Coronary artery (tissue), 2 donors: ENCODE results near the gene GRID1.

Source experiments
- DNase-seq: peaks from one replicate; pipeline ENCODE4 v3.0.0-alpha.2; 2017; ENCODE audit warnings: low spot score
- H3K27ac ChIP-seq, 2 donors: fragments of 200-600 bp; sonication (generic); one replicate each; pipeline ENCODE4 v1.5.1; 2016 to 2019
- H3K4me3 ChIP-seq: fragments of 200-600 bp; sonication (generic); 2 replicates; pipeline ENCODE4 v1.5.1; 2016; ENCODE audit warnings: mild to moderate bottlenecking, moderate library complexity
- TF ChIP-seq, protein P1 (sequence below): fragments of 200-600 bp; sonication (generic); IDR thresholded peaks from one replicate; pipeline ENCODE4 v1.5.1; 2019; ENCODE audit warnings: antibody characterized with exemption

The GRID1 gene

DNA sequence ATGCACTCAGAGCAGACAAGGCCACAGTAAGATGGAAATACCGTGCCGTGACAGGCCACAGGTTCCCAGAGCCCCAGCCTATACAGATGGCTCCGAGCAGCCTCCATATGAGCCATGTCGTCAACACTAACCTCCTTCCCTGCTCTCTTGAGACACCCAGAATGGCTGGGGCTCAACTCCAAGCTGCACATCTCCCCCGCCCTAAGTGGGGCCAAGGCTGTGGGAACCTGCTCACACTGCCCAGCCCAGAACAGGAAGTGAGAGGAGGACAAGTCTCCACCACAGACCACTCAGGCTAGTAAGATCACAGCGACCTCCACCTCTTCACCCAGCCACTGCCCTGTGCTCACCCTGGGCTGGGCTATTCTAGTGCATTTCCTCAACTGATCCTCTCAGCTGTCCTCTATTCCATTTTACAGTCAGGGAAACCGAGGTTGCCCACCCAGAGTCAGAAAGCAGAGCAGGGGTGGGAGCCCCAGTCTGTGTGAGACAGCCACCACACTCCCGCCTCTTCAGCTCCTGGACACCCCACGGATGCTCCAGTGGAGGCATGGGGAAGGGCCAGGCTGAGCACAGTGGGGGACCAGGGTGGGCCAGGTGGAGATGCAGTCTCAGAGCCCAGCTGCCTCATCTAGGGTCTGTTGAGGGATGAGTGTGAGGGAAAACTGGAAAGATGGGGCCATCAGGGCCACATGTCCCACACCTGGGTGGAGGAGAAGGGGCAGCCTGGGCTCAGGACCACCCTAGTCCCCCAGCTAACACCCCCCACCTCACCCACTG lies 11.6 kb downstream of the GRID1 start:
- H3K4me3 ChIP-seq = no peak overlapping the region
- TF ChIP-seq, protein P1, sequence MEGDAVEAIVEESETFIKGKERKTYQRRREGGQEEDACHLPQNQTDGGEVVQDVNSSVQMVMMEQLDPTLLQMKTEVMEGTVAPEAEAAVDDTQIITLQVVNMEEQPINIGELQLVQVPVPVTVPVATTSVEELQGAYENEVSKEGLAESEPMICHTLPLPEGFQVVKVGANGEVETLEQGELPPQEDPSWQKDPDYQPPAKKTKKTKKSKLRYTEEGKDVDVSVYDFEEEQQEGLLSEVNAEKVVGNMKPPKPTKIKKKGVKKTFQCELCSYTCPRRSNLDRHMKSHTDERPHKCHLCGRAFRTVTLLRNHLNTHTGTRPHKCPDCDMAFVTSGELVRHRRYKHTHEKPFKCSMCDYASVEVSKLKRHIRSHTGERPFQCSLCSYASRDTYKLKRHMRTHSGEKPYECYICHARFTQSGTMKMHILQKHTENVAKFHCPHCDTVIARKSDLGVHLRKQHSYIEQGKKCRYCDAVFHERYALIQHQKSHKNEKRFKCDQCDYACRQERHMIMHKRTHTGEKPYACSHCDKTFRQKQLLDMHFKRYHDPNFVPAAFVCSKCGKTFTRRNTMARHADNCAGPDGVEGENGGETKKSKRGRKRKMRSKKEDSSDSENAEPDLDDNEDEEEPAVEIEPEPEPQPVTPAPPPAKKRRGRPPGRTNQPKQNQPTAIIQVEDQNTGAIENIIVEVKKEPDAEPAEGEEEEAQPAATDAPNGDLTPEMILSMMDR = no peak
- H3K27ac ChIP-seq = no peak overlapping the region
- no peak for DNase-seq

GRCh38 chr10:86353506-86354485 lies 12.8 kb downstream of the GRID1 start:
- Histone ChIP-seq H3K4me3 (no peak overlapping the region), H3K27ac (no peak overlapping the region)
- TF ChIP-seq, protein P1 = no peak
- DNase-seq = no peak

DNA sequence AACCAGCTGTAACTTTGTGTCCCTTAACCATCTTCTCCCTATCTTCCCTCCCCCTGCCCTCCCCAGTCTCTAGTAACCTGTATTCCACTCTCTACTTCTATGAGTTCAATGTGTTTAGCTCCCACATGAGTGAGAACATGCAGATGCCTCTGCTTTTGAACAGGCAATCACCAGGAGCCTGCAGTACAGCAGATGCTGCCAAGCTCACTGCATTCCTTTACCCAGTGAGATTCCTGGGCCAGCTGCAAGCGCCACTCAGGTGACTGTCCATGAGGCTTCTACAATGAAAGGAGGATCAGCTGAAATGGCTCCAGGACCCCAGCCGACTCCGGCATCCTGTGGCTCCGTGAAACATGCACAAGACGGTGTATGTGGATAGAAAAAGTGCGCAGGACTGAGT lies 15.7 kb downstream of the GRID1 start:
- no peak for DNase-seq

GRCh38 chr10:86349940-86350630 lies 16.5 kb downstream of the GRID1 start:
- H3K27ac ChIP-seq = no peak overlapping the region

More for the DNA sequence above, 15.7 kb downstream of the GRID1 start:
- TF ChIP-seq, protein P1 = no peak
- no peak overlapping the region for H3K27ac ChIP-seq
- no peak overlapping the region for H3K4me3 ChIP-seq

GRCh38 chr10:86349474-86349873 lies 17.1 kb downstream of the GRID1 start:
- no peak for DNase-seq
- Histone ChIP-seq H3K27ac (no peak overlapping the region), H3K4me3 (no peak overlapping the region)
- TF ChIP-seq, protein P1 = no peak

More at GRCh38 chr10:86349940-86350630, 16.5 kb downstream of the GRID1 start:
- TF ChIP-seq, protein P1 = no peak
- no peak for DNase-seq
- H3K4me3 ChIP-seq = no peak overlapping the region

DNA sequence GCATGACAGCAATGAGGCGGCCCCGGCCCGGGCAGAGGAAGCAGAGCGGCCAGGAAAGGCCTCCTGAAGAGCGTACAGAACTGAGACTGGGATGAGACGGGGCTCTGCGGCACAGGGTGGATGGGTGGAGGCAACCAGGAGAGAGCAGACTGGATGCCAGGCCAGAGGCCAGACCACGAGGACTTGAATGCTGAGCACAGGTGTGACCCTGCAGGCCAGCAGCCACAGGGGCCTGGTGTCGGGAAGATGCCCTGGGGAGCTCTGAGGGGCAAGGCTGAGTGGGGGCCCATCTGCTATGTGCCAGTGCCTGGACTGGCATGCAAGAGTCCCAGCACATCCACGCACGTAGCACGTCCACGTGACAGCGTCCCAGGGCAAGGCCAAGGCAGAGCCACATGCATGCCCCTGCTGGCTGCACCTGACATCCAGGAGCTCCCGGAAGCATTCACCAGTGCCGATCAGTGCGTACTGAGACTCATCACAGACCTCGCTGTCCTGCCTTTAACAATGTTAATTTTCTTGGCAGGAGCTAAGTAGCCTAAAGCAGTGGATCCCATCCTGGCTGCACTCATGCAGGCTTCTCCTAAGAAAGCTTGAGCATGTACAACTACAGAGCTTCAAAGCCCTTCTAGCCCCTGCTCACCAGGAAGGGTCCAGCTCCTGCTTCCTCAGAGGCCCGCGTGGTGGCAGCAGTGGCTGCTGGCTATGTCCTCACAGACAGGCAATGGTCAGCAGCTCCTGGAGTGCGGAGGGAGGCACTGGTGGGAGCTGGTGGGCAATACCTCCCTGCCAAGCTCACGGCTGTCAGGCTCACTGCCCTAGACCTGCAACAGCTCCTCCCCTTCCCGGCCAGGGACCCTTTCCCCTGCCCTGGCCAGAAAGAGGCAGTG lies 18.0 kb downstream of the GRID1 start:
- no peak overlapping the region for H3K4me3 ChIP-seq
- TF ChIP-seq, protein P1 = no peak
- no peak for DNase-seq
- no peak overlapping the region for H3K27ac ChIP-seq
